GM12878 (cell line): Measurements from ENCODE around the gene ITPRIPL2. TPM values are rescaled to one million over a fixed set of nuclear protein-coding genes. Genes with fewer than 3 reads are reported as not detected.
A peak's percentile ranks its signal among the peaks of the same experiment; 100 is the strongest.

Source experiments
- DPF2 ChIP-seq: fragments of 450-650 bp; IDR thresholded peaks from 2 replicates; pipeline ENCODE4 v1.6.1; 2017; ENCODE audit warnings: mild to moderate bottlenecking
- E2F8 ChIP-seq: fragments of 450-650 bp; IDR thresholded peaks from 2 replicates; pipeline ENCODE4 v1.6.1; 2018; ENCODE audit warnings: mild to moderate bottlenecking, low read depth, moderate library complexity; ENCODE audit not compliant: partially characterized antibody
- ELK1 ChIP-seq: IDR thresholded peaks from 2 replicates; pipeline ENCODE4 v1.6.1; 2012; ENCODE audit warnings: low read depth, low read length, improper control_type of control experiment
- JUND ChIP-seq: IDR thresholded peaks from 2 replicates; pipeline ENCODE4 v1.6.1; 2012; ENCODE audit warnings: low read depth, mild to moderate bottlenecking, low read length, improper control_type of control experiment, moderate library complexity
- KDM1A ChIP-seq: fragments of 200-600 bp; sonication (generic); IDR thresholded peaks from 2 replicates; pipeline ENCODE4 v1.6.1; 2016; ENCODE audit warnings: borderline replicate concordance
- MEF2A ChIP-seq: IDR thresholded peaks from 2 replicates; pipeline ENCODE4 v1.6.1; 2011; ENCODE audit warnings: low read depth, mild to moderate bottlenecking, low read length, moderate library complexity; ENCODE audit not compliant: insufficient read depth
- NFIC ChIP-seq: IDR thresholded peaks from 2 replicates; pipeline ENCODE4 v1.6.1; 2012; ENCODE audit warnings: low read depth, mild to moderate bottlenecking, inconsistent platforms, low read length, moderate library complexity
- NFYA ChIP-seq: IDR thresholded peaks from 2 replicates; pipeline ENCODE4 v1.6.1; 2011; ENCODE audit warnings: low read depth, mild to moderate bottlenecking, low read length, improper control_type of control experiment, borderline replicate concordance
- NKRF ChIP-seq: fragments of 450-650 bp; conservative IDR thresholded peaks from 2 replicates; pipeline ENCODE4 v1.6.1; 2017; ENCODE audit warnings: mild to moderate bottlenecking, moderate library complexity
- PAX5 ChIP-seq: IDR thresholded peaks from 2 replicates; pipeline ENCODE4 v1.6.1; 2011; ENCODE audit warnings: low read depth, low read length, borderline replicate concordance
- POLR2A ChIP-seq: IDR thresholded peaks from 2 replicates; pipeline ENCODE4 v1.6.1; 2011; ENCODE audit warnings: low read depth, mild to moderate bottlenecking, low read length
- RFX5 ChIP-seq: IDR thresholded peaks from 2 replicates; pipeline ENCODE4 v1.6.1; 2011; ENCODE audit warnings: low read depth, low read length, improper control_type of control experiment
- SIN3A ChIP-seq: IDR thresholded peaks from 2 replicates; pipeline ENCODE4 v1.6.1; 2012; ENCODE audit warnings: low read depth, low read length, improper control_type of control experiment
- SIX5 ChIP-seq: IDR thresholded peaks from 2 replicates; pipeline ENCODE4 v1.6.1; 2011; ENCODE audit warnings: mild to moderate bottlenecking, low read depth, low read length, moderate library complexity; ENCODE audit not compliant: severe bottlenecking
- SKIL ChIP-seq: fragments of 450-650 bp; IDR thresholded peaks from 2 replicates; pipeline ENCODE4 v1.6.1; 2017; ENCODE audit warnings: mild to moderate bottlenecking, low read depth, inconsistent platforms; ENCODE audit not compliant: poor library complexity, severe bottlenecking
- TAF1 ChIP-seq: IDR thresholded peaks from 2 replicates; pipeline ENCODE4 v1.6.1; 2011; ENCODE audit warnings: mild to moderate bottlenecking, low read depth, low read length, borderline replicate concordance
- TARDBP ChIP-seq: IDR thresholded peaks from 2 replicates; pipeline ENCODE4 v1.6.1; 2016; ENCODE audit warnings: borderline replicate concordance
- TCF12 ChIP-seq: IDR thresholded peaks from 2 replicates; pipeline ENCODE4 v1.6.1; 2011; ENCODE audit warnings: low read depth, mild to moderate bottlenecking, low read length
- YBX1 ChIP-seq: fragments of 450-650 bp; IDR thresholded peaks from 2 replicates; pipeline ENCODE4 v1.6.1; 2016; ENCODE audit warnings: antibody characterized with exemption
- ZBED1 ChIP-seq: IDR thresholded peaks from 2 replicates; pipeline ENCODE4 v1.6.1; 2016; ENCODE audit warnings: borderline replicate concordance
- ZBTB4 ChIP-seq: fragments of 450-650 bp; formaldehyde crosslinking; IDR thresholded peaks from 2 replicates; pipeline ENCODE4 v1.4.0; 2022; ENCODE audit warnings: mild to moderate bottlenecking, moderate library complexity
- polyA plus RNA-seq, 11 experiments: library from polyadenylated mRNA; depleted of rRNA in 4 of 11; unstranded in 6 of 11; stranded (reverse) in 5 of 11; fragments of >200 nt; fragmentation: Nextera tagmentation in 4 of 11; fragmentation: Illumina TruSeq in 1 of 11; extraction: Ambion mirVana in 4 of 11; extraction: Trizol in 1 of 11; gene quantifications; 1 replicate in 1 of 11; 2 replicates in 10 of 11; pipeline versions ENCODE4 v1.2.1 to v1.2.3, GENCODE V29; 2011 to 2016; ENCODE audit warnings: inconsistent platforms in 2 of 11, missing spikeins in 2 of 11, low read depth in 1 of 11
- total RNA-seq, 4 experiments: library from RNA; depleted of rRNA in 3 of 4; stranded (reverse); fragments of >200 nt in 3 of 4; fragmentation: Illumina TruSeq in 1 of 4; extraction: Trizol in 1 of 4; gene quantifications; 2 replicates each; pipeline versions ENCODE4 v1.2.1 to v1.2.3, GENCODE V29; 2013 to 2021

The ITPRIPL2 gene
- total and polyA plus RNA-seq, 10 of the 15 experiments (the other 5 are each of a cell fraction or from before 2014, with no cell fraction given): 0.48 to 14.3 (median 3.5) TPM

GRCh38 chr16:19118938-19119431 is 5.2 kb downstream of the ITPRIPL2 start (continued):
- TF ChIP-seq ELK1: no peak
- TF ChIP-seq PAX5: peak; percentile 64; the same call in 1 of the 2 replicates
- no peak for TF ChIP-seq SIN3A
- TF ChIP-seq ZBED1: no peak
- no peak for TF ChIP-seq DPF2
- TF ChIP-seq NKRF: no peak
- no peak for TF ChIP-seq YBX1
- no peak for TF ChIP-seq TCF12
- TF ChIP-seq JUND: no peak
- no peak for TF ChIP-seq NFYA
- no peak for TF ChIP-seq ZBTB4 (CRISPR knock-in tag)
- TF ChIP-seq SIX5: no peak
- TF ChIP-seq MEF2A: no peak
- TF ChIP-seq POLR2A: no peak
- no peak for TF ChIP-seq TARDBP
- peak; percentile 18; the same call in 1 of the 2 replicates for TF ChIP-seq NFIC
- TF ChIP-seq RFX5: no peak
- TF ChIP-seq E2F8: no peak
- TF ChIP-seq SKIL: no peak
- TF ChIP-seq TAF1: no peak
- TF ChIP-seq KDM1A: no peak
